Measurements from ENCODE around the gene KLHL10.

The KLHL10 gene

GRCh38 chr17:41806685-41807445 is 30.8 kb upstream of the KLHL10 start:
- H3K27ac ChIP-seq: no peak overlapping the region
- in situ Hi-C loops (cut with HindIII; ENCODE audit: low pct_ligation_motif_present, low sequenced_read_pairs): loop anchor here (10.0 kb wide), 1 partner anchor 62 kb away; no protein-coding TSS in a partner anchor
- no peaks in the 10 kb centered on the region for H3K27me3 ChIP-seq (replicated peaks)
- no peak overlapping the region for H3K4me3 ChIP-seq (ENCODE audit: low read depth, low read length)
- DNase-seq: no peak
- no peak for TF ChIP-seq CTCF (IDR thresholded peaks at IDR 0.05; ENCODE audit: low read depth, low read length, missing control alignments)
- peaks cover 22% of the 10 kb centered on the region for H3K36me3 ChIP-seq (replicated peaks)

DNA sequence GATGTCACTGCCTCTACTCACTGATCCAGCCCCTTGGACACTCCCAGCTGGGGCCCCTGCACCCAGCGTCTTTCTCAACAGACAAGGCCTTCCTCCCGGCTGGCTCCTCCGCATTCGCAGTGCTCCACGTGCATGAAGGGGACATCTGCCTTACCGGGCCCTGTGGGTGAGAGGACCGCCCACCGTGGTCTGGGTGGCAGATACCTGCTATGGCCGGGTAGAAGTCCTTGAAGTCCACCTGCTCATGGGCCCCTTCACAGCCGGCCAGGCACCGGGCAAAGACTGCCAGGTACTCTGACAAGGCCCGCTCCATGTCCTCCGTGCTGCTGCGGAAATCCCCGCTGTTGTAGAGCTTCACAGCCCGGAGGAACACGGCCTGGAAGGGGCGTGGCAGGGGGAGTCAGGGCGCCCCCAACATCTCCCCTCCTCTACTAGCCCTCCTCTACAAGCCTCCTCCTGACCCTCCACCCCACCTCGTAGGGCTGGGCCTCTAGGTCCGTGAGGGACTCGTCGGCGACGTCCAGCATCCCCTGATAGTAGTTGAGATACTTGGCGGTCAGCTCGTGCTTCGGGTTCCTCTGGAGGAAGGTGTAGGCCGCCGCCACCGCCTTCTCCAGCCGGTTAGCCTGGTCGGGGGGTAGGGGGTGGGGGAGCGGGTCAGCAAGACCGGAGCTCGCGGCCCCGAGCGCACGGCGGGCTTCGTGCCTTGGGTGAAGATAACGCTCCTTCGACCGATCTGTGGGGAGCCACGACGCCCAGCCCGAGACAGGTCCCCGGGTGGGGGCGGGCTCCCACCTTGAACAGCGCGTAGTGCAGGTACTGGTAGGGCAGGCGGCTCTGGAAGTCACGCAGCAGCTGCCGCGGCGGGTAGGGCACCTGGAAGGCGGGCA is 26.7 kb upstream of the KLHL10 start:
- Histone ChIP-seq H3K4me3 (ENCODE audit: low read depth, low read length) (peak overlapping the region; percentile 85), H3K36me3 (replicated peaks) (peaks cover 7% of the 10 kb centered on the region), H3K27ac (peak overlapping the region; percentile 44), H3K27me3 (replicated peaks) (no peaks in the 10 kb centered on the region)
- in situ Hi-C loops (cut with HindIII; ENCODE audit: low pct_ligation_motif_present, low sequenced_read_pairs): no loop called here
- no peak for TF ChIP-seq CTCF (IDR thresholded peaks at IDR 0.05; ENCODE audit: low read depth, low read length, missing control alignments)
- no peak for DNase-seq

DNA sequence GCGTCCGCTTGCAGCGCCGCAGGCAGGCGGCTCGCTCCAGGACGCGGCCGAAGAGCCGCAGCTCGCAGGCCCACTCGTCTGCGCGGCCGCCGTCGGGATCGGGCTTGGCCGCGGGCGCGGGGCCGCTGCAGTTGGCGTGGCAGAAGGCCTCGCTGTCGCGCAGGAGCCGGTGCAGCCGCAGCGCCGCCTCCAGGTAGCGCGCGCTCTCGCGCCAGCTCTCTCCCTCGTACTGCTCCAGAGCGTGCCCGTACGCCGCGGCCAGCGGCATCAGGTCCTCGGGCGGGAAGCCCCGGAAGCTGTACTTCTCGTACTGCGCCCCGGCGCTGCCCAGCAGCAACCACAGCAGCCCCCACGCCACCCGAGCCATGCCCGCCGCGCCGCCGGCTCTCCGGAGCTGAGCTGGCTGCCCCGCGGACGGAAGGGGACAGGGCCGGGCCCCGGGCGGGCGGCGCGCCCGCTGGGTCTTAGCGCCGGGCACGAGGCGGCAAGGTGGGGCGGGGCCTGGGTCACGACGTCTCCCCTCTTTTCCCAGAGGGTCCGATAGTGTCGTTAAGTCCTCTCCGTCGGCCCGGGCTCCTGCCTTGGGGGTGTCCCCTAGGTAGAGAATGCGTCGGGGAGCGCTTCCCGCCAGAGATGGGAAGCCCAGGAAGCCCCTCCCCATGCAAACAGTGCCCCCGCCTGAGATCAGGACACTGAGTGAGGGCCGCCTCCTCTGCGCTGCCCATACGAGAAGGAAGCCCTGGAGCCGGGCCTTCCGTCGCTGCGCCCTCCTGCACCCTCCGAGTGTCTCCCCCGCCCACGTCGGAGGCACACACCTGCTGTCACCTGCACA is 25.9 kb upstream of the KLHL10 start, which contains the start of gene P3H4:
TSS of gene P3H4 (minus strand) at position 401 of the 832 bp plus-strand sequence. CDS start at position 367, 34 bp downstream.
- Histone ChIP-seq H3K36me3 (replicated peaks) (peaks cover 6% of the 10 kb centered on the region), H3K4me3 (ENCODE audit: low read depth, low read length) (peak within 1 kb of the TSS; percentile 85), H3K27me3 (replicated peaks) (no peaks in the 10 kb centered on the region), H3K27ac (peak within 1 kb of the TSS; percentile 63)
- peak; percentile 63 for DNase-seq
- in situ Hi-C loops (cut with HindIII; ENCODE audit: low pct_ligation_motif_present, low sequenced_read_pairs): no loop called here
- TF ChIP-seq CTCF (IDR thresholded peaks at IDR 0.05; ENCODE audit: low read depth, low read length, missing control alignments): peak; percentile 61

- DNase-seq: peak; percentile 87
- Histone ChIP-seq H3K27ac (peak within 1 kb of the TSS; percentile 63), H3K27me3 (replicated peaks) (no peaks in the 10 kb centered on the region), H3K36me3 (replicated peaks) (peaks cover 8% of the 10 kb centered on the region), H3K4me3 (ENCODE audit: low read depth, low read length) (peak within 1 kb of the TSS; percentile 85)
- TF ChIP-seq CTCF (IDR thresholded peaks at IDR 0.05; ENCODE audit: low read depth, low read length, missing control alignments): no peak
- in situ Hi-C loops (cut with HindIII; ENCODE audit: low pct_ligation_motif_present, low sequenced_read_pairs): no loop called here
These were observed 25.1 kb upstream of the KLHL10 start, which contains the start of gene FKBP10 for GRCh38 chr17:41812381-41813151. FKBP10 (plus strand) TSS chr17:41813004; CDS start chr17:41813035, 31 bp downstream.
